Measurements from ENCODE around the gene USP22.

The USP22 gene

DNA sequence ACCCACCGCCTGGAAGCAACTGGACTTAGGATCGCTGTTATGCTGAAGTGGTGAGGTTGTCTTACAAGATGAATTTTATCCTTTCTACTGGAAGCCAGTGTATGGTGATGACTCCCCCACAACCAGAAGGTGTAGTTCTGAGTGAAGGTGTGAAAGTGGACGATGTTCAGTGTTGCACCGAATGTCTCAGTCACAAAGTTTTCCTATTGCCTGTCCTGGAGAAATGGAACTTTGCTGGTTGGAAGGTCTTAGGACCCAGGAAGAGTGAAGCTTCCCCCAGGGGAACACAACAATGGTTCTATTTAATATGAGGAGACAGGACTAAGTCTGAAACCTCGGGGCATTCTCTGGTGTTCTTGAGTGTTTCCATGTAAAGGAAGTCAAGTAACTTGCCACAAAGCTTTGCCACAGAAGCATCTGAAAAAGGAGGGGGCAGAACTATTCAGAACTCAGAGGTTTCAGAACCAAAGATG lies 44.2 kb downstream of the USP22 start:
- no peak overlapping the region for H3K4me3 ChIP-seq (ENCODE audit: low read depth, low read length)
- no peak for DNase-seq (ENCODE audit: low read depth)
- TF ChIP-seq CTCF (IDR thresholded peaks at IDR 0.05; ENCODE audit: low read depth, low read length, missing control alignments) = no peak
- in situ Hi-C loops (cut with HindIII; ENCODE audit: low sequenced_read_pairs) = no loop called here

DNA sequence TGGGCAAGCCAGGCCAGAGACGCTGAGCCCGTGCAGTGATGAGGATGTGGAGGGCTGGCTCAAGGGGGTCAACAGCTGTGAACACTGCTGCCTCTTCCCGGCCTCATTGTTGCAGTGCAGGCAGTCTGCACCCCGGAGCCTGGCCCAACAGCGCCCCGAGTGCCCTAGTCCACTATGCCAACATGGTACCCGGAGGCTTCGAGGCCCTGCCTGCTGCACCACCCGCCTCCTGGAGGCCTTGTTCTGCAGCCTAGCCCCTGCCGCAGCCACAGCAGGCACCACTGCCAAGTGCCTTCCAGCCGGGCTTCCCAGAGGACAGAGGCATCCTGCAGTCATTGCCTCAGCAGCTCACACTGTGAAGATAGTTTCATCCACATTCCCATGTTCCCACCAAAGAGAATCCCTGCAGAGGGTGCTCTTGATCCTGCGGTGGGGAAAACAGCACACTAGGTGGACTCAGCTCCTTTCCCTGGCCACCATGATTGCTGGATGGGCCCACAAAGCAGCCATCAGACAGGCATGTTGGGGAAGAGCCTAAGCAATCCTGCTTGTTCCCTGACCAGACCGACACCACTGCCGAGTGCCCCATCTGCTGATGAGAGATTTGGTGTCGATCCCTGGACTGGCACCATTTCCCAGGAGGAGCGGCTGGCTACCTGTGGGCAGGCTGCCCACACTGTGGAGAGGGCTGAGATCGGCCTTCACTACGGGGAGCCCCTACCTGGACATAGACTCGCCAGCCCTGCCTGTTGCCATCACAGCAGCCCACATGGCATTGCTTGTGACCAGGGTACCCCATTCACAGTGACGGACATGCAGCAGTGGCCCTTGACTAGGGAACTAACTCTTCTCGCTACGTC lies 44.9 kb downstream of the USP22 start:
- no peak overlapping the region for H3K4me3 ChIP-seq (ENCODE audit: low read depth, low read length)
- no peak for TF ChIP-seq CTCF (IDR thresholded peaks at IDR 0.05; ENCODE audit: low read depth, low read length, missing control alignments)
- in situ Hi-C loops (cut with HindIII; ENCODE audit: low sequenced_read_pairs) = no loop called here
- no peak for DNase-seq (ENCODE audit: low read depth)

GRCh38 chr17:20996724-20997615 lies 45.8 kb downstream of the USP22 start:
- no peak overlapping the region for H3K4me3 ChIP-seq (ENCODE audit: low read depth, low read length)
- in situ Hi-C loops (cut with HindIII; ENCODE audit: low sequenced_read_pairs) = no loop called here
- DNase-seq (ENCODE audit: low read depth) = no peak
- no peak for TF ChIP-seq CTCF (IDR thresholded peaks at IDR 0.05; ENCODE audit: low read depth, low read length, missing control alignments)

- in situ Hi-C loops (cut with HindIII; ENCODE audit: low sequenced_read_pairs) = no loop called here
- H3K4me3 ChIP-seq (ENCODE audit: low read depth, low read length) = no peak overlapping the region
- TF ChIP-seq CTCF (IDR thresholded peaks at IDR 0.05; ENCODE audit: low read depth, low read length, missing control alignments) = no peak
- no peak for DNase-seq (ENCODE audit: low read depth)
Observed at GRCh38 chr17:20995873-20996723, 46.7 kb downstream of the USP22 start.

- no peak for TF ChIP-seq CTCF (IDR thresholded peaks at IDR 0.05; ENCODE audit: low read depth, low read length, missing control alignments)
- DNase-seq (ENCODE audit: low read depth) = no peak
- in situ Hi-C loops (cut with HindIII; ENCODE audit: low sequenced_read_pairs) = no loop called here
- no peak overlapping the region for H3K4me3 ChIP-seq (ENCODE audit: low read depth, low read length)
Observed at GRCh38 chr17:20995164-20995872, 47.5 kb downstream of the USP22 start.

Data from astrocyte of the cerebellum (primary cell).